ENCODE data around the gene DYNC1LI2.

DYNC1LI2 gene

DNA sequence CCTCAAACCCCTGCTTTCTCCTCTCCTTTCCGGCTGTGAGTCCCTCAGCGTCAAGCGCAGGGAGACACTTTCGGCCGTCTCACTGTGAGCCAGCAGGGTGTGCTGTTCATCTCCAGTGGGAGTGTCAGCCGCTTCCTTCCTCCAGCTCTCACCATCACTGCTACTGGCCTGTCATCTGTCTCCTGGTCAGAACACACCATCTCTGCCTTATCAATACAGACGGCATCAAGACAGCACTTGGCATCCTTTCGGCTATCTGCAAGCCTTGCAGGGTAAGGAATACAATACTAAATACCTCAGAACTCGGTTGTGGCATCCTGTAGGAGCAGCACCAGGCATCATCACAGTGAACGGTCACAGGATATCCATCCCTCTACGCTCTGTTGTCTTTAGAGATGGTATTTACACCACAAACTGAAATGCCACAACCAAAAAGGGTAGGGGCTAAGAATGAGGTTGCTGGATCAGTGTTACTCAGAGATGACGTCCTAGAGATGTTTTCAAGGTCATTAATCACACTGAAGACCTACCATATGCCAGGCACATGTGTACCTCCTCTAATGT is 34.2 kb downstream of the DYNC1LI2 start:
- Mint-ChIP-seq H3K27me3 (peaks cover 3% of the 10 kb centered on the region), H3K4me3 (no peak overlapping the region), H3K9me3 (ENCODE audit: low read depth) (no peaks in the 10 kb centered on the region), H3K4me1 (ENCODE audit: low read depth) (no peaks in the 10 kb centered on the region), H3K36me3 (peaks cover 2% of the 10 kb centered on the region), H3K27ac (no peak overlapping the region)

DNA sequence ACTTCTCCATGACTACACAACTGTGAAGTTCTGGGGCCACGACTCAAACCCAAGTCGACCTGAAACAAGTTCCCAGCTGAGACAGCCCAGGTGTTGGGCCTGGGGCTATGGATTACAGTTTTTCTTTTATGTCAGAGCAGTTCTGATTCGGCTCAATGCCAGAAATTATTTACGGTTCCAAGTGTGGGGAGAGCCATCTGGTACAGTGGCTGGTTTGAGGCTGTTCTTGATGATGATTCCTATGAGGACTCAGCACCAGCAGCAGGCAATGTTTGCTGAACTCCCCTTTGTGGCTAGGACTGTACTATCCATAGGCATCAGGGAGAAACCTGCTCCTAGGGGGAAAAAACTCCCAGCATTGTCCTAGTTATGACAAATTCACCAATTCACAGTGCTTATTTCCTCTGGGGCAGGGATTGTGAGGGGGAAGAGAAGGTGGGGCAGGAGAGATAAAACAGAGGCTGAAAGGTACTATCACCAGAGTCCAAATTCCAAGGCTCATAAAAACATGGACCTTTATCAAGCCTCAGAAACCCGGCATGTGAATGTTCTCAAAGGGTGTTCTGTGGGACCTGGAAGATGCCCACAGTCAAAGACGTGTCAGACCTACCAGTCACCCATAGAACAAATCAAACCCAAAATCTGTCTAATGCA is 36.6 kb downstream of the DYNC1LI2 start:
- Mint-ChIP-seq H3K27me3 (peaks cover 3% of the 10 kb centered on the region), H3K27ac (no peak overlapping the region), H3K4me3 (no peak overlapping the region)

DNA sequence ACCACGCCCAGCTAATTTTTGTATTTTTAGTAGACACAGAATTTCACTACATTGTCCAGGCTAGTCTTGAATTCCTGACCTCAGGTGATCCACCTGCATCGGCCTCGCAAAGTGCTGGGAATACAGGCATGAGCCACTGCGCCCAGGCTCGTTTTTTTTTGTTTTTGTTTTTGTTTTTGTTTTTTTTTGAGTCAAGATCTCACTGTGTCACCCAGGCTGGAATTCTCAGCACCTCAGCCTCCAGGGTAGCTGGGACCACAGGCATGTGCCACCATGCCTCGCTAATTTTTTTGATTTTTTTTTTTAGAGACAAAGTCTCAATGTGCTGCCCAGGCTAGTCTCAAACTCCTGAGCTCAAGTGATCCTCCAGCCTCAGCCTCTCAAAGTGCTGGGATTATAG is 37.3 kb downstream of the DYNC1LI2 start:
- Mint-ChIP-seq H3K27ac (no peak overlapping the region), H3K27me3 (peaks cover 3% of the 10 kb centered on the region), H3K4me1 (ENCODE audit: low read depth) (no peaks in the 10 kb centered on the region), H3K9me3 (ENCODE audit: low read depth) (no peaks in the 10 kb centered on the region), H3K4me3 (no peak overlapping the region), H3K36me3 (peaks cover 2% of the 10 kb centered on the region)

More for the DNA sequence above, 36.6 kb downstream of the DYNC1LI2 start:
- Mint-ChIP-seq H3K9me3 (ENCODE audit: low read depth) (no peaks in the 10 kb centered on the region), H3K4me1 (ENCODE audit: low read depth) (no peaks in the 10 kb centered on the region), H3K36me3 (peaks cover 2% of the 10 kb centered on the region)

DNA sequence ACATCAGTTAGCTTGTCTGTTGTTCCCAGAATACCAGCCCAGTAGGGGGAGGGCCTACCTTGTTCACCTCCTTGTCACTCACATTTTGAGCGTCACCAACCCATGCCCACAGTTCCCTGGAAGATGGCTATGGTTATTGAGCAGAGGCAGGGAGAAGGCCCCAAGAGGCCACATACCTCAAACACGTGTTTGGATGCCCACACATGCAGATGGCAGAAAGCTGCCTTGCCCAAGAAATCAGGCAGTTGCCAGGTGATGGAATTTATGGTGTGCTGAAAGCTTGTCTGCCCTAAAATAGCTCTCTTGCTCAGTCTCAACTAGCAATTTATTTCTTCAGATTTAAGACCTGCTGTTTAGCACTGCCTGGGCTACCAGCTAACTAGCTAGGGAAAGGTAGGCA is 38.3 kb downstream of the DYNC1LI2 start:
- H3K4me1 Mint-ChIP-seq (ENCODE audit: low read depth), result no peaks in the 10 kb centered on the region
- H3K27ac Mint-ChIP-seq, result no peak overlapping the region
- no peaks in the 10 kb centered on the region for H3K9me3 Mint-ChIP-seq (ENCODE audit: low read depth)
- no peak overlapping the region for H3K4me3 Mint-ChIP-seq
- peaks cover 2% of the 10 kb centered on the region for H3K36me3 Mint-ChIP-seq
- H3K27me3 Mint-ChIP-seq, result peaks cover 4% of the 10 kb centered on the region

DNA sequence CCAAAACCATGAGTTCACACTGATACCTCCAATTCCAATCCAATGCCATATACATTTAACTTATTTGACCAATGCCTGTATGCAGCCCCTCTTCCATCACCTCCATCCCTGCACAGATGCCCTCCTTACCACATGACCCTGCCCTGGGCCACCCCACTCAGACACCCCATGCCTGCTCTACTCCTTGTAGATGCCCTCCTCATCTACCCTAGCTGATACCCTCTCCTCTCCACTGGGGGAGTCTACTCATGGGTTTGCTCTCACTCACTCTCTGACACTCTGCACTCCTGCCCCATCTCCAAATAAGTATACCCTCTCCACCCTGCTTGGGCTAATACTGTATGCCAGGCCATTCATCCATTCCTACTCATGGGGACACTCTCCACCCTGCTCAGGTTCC is 38.9 kb downstream of the DYNC1LI2 start:
- Mint-ChIP-seq H3K27ac (no peak overlapping the region), H3K27me3 (peaks cover 5% of the 10 kb centered on the region), H3K36me3 (peaks cover 2% of the 10 kb centered on the region), H3K9me3 (ENCODE audit: low read depth) (no peaks in the 10 kb centered on the region), H3K4me1 (ENCODE audit: low read depth) (no peaks in the 10 kb centered on the region), H3K4me3 (no peak overlapping the region)

DNA sequence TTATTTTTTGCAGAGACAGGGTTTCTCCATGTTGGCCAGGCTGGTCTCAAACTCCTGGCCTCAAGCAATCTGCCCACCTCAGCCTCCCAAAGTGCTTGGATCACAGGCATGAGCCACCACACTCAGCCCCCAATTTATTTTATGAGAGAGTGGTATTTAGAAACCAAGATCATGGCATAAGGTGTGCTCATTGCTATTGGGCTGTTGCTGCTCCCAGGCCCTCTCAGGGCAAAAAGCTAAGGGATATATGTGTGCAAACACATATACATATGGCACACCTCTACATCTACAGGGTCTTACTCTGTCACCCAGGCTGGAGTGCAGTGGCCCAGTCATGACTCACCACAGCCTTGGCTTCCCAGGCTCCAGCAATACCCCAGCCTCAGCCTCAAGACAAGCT is 39.8 kb downstream of the DYNC1LI2 start:
- Mint-ChIP-seq H3K4me3 (no peak overlapping the region), H3K27ac (no peak overlapping the region), H3K9me3 (ENCODE audit: low read depth) (no peaks in the 10 kb centered on the region), H3K36me3 (peaks cover 2% of the 10 kb centered on the region), H3K4me1 (ENCODE audit: low read depth) (no peaks in the 10 kb centered on the region), H3K27me3 (peaks cover 7% of the 10 kb centered on the region)

DNA sequence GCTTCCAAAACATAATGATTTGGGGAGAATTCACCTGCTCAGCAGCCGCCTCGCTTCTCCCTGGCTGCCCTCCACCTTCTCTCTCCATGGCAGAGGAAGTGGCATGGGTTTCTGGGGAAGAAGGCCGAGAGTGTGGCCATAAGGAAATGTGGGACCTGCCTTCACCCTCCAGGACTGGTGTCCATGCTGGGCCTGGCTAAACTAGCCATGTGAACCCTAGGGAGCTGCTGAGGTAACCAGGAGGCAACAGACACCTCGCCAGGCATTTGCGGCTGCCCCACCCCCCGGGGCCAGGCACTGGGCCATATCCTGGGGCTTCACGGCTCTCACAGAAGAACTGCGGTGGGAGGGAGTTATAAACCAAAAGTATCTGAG is 44.9 kb downstream of the DYNC1LI2 start:
- H3K4me3 Mint-ChIP-seq, result no peak overlapping the region
- no peaks in the 10 kb centered on the region for H3K9me3 Mint-ChIP-seq (ENCODE audit: low read depth)
- H3K36me3 Mint-ChIP-seq, result no peaks in the 10 kb centered on the region
- H3K27me3 Mint-ChIP-seq, result peaks cover 6% of the 10 kb centered on the region
- no peak overlapping the region for H3K27ac Mint-ChIP-seq
- no peaks in the 10 kb centered on the region for H3K4me1 Mint-ChIP-seq (ENCODE audit: low read depth)

DNA sequence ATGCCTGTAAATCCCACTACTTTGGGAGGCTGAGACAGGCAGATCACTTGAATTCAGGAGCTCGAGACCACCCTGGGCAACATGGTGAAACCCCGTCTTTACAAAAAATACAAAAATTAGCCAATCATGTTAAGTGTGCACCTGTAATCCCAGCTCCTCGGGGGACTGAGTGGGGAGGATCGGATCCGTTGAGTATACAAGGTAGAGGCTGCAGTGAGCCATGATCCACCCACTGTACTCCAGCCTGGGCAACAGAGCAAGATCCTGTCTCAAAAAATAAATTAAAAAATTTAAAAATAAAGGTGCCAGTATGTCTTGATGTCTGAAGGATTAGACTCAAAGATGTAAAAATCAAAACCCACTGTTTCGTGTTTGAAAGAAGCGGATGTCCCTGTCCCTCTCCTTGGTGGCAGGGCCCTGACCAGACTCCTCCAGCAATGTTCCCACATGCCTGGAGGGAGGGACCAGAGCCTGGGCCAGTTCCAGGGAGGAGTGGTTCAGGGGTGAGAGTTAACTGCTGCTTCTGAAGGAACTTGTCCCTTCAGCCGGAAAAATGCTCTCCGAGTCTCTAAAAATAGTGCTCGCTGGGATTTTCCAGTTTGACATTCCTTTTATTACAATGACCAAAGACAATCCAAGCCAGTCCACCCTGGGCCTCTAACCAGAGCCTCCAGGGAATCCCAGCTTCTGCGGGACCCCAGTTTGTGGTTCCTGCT is 45.5 kb downstream of the DYNC1LI2 start:
- no peaks in the 10 kb centered on the region for H3K36me3 Mint-ChIP-seq
- H3K4me1 Mint-ChIP-seq (ENCODE audit: low read depth), result no peaks in the 10 kb centered on the region
- peaks cover 6% of the 10 kb centered on the region for H3K27me3 Mint-ChIP-seq
- no peaks in the 10 kb centered on the region for H3K9me3 Mint-ChIP-seq (ENCODE audit: low read depth)
- no peak overlapping the region for H3K27ac Mint-ChIP-seq
- H3K4me3 Mint-ChIP-seq, result no peak overlapping the region

DNA sequence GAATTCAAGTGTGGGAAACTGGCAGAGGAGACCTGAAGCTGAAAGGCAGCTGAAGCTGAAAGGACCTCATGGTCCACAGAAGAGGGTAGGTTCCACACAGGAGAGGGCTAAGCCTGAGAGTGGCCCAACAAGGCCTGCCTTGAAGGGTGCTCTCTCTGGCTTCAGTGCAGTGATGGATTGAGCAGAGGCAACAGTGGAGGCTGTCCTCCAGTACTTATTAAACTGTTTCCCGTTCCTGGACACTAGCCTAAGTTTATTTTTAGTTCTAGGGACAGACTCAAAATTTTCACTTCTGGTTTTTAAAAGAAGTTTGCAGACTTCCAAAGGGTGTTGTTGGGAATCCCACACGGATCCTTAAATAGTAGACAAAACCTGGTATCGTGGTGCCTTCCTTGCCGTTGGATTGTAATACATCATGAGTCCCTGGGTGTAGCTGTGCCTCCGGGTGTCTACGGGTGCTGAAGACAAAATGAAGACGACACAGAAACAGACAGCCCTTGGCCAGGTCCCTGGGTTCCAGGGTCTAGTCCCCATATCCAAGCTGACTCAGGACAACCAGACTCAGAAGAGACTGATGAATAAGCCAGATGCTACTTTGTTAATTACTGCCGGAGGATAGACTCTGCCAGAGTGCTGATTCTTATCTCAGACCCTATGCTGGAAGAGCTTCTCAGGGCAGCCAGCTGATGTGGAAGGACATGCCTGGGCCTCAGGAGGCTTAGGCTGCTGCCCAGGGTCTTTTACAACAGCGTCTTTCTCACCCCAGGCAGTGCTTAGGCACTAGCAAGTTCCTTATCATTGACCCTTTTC is 47.8 kb downstream of the DYNC1LI2 start:
- Mint-ChIP-seq H3K27me3 (peaks cover 5% of the 10 kb centered on the region), H3K27ac (no peak overlapping the region), H3K36me3 (no peaks in the 10 kb centered on the region), H3K9me3 (ENCODE audit: low read depth) (no peaks in the 10 kb centered on the region), H3K4me1 (ENCODE audit: low read depth) (no peaks in the 10 kb centered on the region), H3K4me3 (no peak overlapping the region)

DNA sequence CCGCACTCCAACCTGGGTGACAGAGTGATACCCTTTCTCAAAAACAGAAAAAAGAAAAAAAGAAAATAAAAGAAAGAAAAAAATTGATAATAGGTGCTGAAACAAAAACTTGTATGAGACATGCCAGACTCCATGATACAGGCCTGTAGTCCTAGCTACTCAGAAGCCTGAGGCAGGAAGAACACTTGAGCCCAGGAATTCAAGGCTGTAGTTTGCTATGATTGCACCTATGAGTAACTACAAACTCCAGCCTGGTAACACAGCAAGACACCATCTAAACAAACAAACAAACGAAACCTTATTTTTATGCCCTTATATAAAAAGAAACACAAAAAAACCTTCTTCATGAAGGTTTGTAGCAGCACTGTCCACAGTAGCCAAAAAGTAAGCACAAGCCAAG is 49.9 kb downstream of the DYNC1LI2 start:
- Mint-ChIP-seq H3K27me3 (peaks cover 2% of the 10 kb centered on the region), H3K27ac (no peak overlapping the region), H3K4me1 (ENCODE audit: low read depth) (peaks cover 3% of the 10 kb centered on the region), H3K9me3 (ENCODE audit: low read depth) (no peaks in the 10 kb centered on the region), H3K4me3 (no peak overlapping the region), H3K36me3 (no peaks in the 10 kb centered on the region)

DNA sequence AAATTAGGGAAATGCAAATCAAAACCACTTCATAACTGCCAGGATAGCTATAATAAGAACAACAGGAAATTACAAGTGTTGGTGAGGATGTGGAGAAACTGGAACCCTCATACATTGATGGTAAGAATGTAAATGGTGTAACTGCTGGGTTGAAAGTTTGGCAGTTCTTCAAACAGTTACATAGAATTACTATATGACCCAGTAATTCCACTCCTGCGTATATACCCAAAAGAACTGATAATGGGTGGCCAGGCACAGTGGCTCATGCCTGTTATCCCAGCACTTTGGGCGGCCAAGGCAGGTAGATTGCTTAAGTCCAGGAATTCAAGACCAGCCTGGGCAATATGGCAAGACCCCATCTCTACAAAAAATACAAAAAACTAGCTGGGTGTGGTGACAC is 50.4 kb downstream of the DYNC1LI2 start:
- Mint-ChIP-seq H3K27me3 (peaks cover 2% of the 10 kb centered on the region), H3K4me3 (no peak overlapping the region), H3K27ac (no peak overlapping the region), H3K4me1 (ENCODE audit: low read depth) (peaks cover 3% of the 10 kb centered on the region), H3K9me3 (ENCODE audit: low read depth) (no peaks in the 10 kb centered on the region), H3K36me3 (no peaks in the 10 kb centered on the region)

DNA sequence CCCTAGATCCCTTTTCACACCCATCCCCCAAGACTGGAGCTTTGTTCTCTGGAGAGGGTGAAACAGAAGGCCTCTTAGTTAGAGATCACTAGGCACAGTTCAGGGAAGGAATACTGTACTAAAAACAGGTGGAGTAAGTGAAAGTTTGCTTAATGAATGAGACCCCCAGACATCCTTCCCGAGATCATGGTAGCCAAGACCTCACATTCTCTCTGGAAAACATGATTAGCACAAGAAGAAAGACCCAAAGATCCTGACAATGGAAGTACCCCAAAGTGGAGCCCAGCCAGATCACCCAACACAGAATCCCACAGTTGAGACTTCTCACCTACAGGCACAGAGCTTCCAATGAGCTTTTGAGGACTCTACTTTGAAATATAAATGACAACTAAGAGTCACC is 51.5 kb downstream of the DYNC1LI2 start:
- Mint-ChIP-seq H3K4me1 (ENCODE audit: low read depth) (peaks cover 12% of the 10 kb centered on the region), H3K4me3 (no peak overlapping the region), H3K27me3 (peaks cover 2% of the 10 kb centered on the region), H3K9me3 (ENCODE audit: low read depth) (no peaks in the 10 kb centered on the region), H3K27ac (no peak overlapping the region), H3K36me3 (no peaks in the 10 kb centered on the region)

DNA sequence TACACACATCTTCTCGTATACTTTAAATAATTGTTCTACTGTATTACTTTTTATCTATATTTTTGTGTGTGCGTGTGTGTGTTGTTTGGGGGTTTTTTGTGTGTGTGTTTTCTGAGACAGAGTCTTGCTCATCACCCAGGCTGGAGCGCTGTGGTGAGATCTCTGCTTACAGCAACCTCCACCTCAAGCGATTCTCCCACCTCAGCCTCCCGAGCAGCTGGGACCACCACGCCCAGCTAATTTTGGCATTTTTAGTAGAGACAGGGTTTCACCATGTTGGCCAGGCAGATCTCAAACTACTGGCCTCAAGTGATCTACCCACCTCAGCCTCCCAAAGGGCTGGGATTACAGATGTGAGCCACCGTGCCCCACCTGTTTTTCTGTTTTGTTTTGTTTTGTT is 53.4 kb downstream of the DYNC1LI2 start:
- H3K27me3 Mint-ChIP-seq, result peaks cover 2% of the 10 kb centered on the region
- H3K27ac Mint-ChIP-seq, result no peak overlapping the region
- H3K9me3 Mint-ChIP-seq (ENCODE audit: low read depth), result no peaks in the 10 kb centered on the region
- no peaks in the 10 kb centered on the region for H3K36me3 Mint-ChIP-seq
- no peak overlapping the region for H3K4me3 Mint-ChIP-seq
- H3K4me1 Mint-ChIP-seq (ENCODE audit: low read depth), result peaks cover 15% of the 10 kb centered on the region

DNA sequence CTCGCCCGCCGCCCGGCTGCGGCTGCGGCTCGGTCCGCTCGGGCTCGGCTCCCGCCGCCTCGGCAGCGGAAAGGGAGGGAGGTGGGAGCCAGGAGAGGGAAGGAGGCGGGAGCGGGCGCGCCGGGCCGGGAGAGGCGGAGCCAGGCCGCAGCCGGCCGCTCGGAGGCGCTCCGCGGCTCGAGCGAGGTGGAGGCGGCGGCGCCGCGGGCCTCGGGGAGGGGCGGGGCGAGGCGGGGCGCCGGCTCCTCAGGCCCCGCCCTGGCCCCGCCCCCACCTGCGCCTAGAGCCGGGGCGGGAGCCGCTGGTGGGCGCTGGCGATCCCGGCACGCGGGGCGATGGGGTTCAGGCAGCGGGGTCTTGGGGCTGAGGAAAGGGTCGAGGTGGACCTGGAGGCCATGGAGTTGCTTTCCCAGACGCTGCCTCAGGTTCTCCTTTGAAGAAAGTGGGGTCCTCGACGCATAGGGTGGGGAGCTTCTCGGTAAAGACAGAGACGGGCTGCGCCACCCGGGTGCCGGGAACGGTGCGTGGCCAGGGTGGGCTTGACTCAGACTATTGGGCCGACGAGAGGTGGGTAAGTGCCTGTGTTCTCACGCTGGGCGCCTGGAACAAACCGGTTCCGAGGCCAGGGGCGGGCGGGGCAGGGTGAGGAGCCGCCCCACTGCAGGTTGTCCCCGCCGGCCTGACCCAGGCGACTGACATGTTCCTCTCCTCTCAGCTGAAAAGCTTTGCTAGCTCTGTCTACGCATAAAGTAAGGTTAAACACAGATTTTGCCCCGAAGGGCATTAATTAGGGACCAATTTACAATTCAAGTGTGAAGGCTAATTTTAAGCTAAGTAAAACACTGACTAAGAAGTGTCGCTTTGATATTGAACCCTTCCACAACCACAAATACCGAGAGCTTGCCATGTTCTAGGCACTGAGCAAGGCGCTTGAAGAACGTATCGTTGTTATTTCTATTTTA is 54.5 kb downstream of the DYNC1LI2 start, which contains the start of gene CMTM4:
TSS of gene CMTM4 (minus strand) at position 75 of the 962 bp plus-strand sequence. CDS start 218 bp downstream, outside the sequence.
- Mint-ChIP-seq H3K27me3 (peaks cover 2% of the 10 kb centered on the region), H3K9me3 (ENCODE audit: low read depth) (no peaks in the 10 kb centered on the region), H3K4me1 (ENCODE audit: low read depth) (peaks cover 15% of the 10 kb centered on the region), H3K36me3 (no peaks in the 10 kb centered on the region), H3K27ac (no peak within 1 kb of the TSS), H3K4me3 (peak within 1 kb of the TSS; percentile 81)

Measured in activated naive CD8-positive, alpha-beta T cell (primary cell).